DLD1 (cell line): ENCODE data around the gene TBX4.

ENCODE experiments used
- in situ Hi-C: cut with HindIII; loops from 2 replicates; pipeline ENCODE4 v1.10.0; 2017; ENCODE audit warnings: low sequenced_read_pairs

The TBX4 gene

GRCh38 chr17:61412860-61413660, 39.2 kb upstream of the TBX4 start:
- in situ Hi-C loops, result no loop called here

GRCh38 chr17:61413661-61414126, 38.5 kb upstream of the TBX4 start:
- in situ Hi-C loops, result no loop called here

- in situ Hi-C loops, result no loop called here
Observed at GRCh38 chr17:61414141-61414935, 37.9 kb upstream of the TBX4 start.

- in situ Hi-C loops, result no loop called here
Observed at GRCh38 chr17:61414936-61415251, 37.3 kb upstream of the TBX4 start.

- in situ Hi-C loops, result no loop called here
Observed at GRCh38 chr17:61415374-61416210, 36.6 kb upstream of the TBX4 start.

GRCh38 chr17:61416211-61416539, 36.0 kb upstream of the TBX4 start:
- in situ Hi-C loops, result no loop called here

- in situ Hi-C loops, result no loop called here
Observed at GRCh38 chr17:61416540-61417363, 35.5 kb upstream of the TBX4 start.

GRCh38 chr17:61418449-61418848, 33.8 kb upstream of the TBX4 start:
- in situ Hi-C loops, result no loop called here

GRCh38 chr17:61419496-61420046, 32.7 kb upstream of the TBX4 start:
- in situ Hi-C loops, result no loop called here

GRCh38 chr17:61420052-61420451, 32.2 kb upstream of the TBX4 start:
- in situ Hi-C loops, result no loop called here

GRCh38 chr17:61420745-61421398, 31.4 kb upstream of the TBX4 start:
- in situ Hi-C loops, result no loop called here

GRCh38 chr17:61421460-61421859, 30.8 kb upstream of the TBX4 start:
- in situ Hi-C loops, result no loop called here

- in situ Hi-C loops, result no loop called here
Observed at GRCh38 chr17:61422116-61422799, 30.0 kb upstream of the TBX4 start.

- in situ Hi-C loops, result no loop called here
Observed at GRCh38 chr17:61422869-61423268, 29.4 kb upstream of the TBX4 start.

- in situ Hi-C loops, result no loop called here
Observed at GRCh38 chr17:61423967-61424649, 28.1 kb upstream of the TBX4 start.

- in situ Hi-C loops, result no loop called here
Observed at GRCh38 chr17:61425682-61426481, 26.3 kb upstream of the TBX4 start.

- in situ Hi-C loops, result no loop called here
Observed at GRCh38 chr17:61426482-61427304, 25.5 kb upstream of the TBX4 start.
